KG1 (cell line): ENCODE results near the gene HTRA1.

Experiments used
- DNase-seq: peaks from one replicate; lab custom pipeline; 2025; lab: John Stamatoyannopoulos, UW

Gene HTRA1

GRCh38 chr10:122474131-122474818, 12.9 kb downstream of the HTRA1 start:
- DNase-seq, result no peak

DNA sequence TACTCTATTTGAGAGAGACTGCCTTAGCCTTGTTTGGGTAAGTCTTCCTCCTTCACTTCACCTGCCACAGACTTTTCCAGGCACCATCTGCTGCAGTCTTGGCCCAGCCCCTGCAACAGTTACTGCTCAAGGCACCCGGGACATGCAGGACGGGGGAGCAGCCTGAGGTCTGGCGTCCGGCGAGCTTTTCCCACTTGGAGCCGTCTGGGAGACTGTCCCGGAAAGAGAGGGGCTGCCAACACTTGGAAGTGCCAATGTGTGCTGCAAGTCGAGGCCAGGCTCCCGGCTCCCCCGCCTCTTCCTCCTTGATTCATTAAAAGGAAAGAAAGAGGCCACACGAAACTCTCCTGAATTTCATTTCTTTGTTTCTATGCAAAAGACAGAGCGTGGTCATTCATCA, 13.7 kb downstream of the HTRA1 start:
- no peak for DNase-seq

DNA sequence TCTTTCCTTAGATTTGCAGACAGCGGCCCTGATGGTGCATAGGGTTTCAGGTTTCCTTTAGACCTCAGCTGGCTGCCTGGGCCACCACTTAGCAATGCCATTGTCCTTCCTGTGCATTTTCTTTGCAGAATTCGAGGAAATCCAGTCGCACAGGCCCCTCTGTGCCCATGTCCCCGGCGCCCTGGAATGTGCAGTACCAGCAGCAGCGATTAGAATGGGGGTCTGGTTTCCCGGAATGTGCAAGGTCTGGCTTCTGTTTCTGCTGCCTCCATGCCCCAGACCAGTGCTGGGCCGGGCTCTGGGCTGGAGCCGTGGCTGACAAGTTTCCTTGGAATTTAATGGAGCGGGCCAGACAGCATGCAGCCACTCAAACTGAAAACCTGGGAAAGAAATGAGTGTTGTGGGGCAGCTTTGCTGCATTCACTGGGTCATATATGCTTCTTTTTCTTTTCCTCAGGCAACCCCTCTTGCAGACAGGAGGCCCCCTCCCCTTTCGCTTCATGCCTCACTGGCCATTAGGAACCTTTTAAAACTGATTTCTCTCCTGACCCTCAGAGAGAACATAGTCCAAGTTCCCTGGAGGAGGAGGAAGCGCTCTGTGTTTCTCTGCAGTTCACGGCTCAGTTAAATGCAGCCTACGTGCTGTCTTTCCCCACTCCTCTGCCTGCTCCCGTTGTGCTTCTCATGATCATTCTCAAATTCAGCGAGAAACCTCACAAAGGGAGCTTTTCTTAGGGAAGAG, 14.4 kb downstream of the HTRA1 start:
- DNase-seq, result no peak

GRCh38 chr10:122476333-122476695, 15.0 kb downstream of the HTRA1 start:
- DNase-seq, result no peak

DNA sequence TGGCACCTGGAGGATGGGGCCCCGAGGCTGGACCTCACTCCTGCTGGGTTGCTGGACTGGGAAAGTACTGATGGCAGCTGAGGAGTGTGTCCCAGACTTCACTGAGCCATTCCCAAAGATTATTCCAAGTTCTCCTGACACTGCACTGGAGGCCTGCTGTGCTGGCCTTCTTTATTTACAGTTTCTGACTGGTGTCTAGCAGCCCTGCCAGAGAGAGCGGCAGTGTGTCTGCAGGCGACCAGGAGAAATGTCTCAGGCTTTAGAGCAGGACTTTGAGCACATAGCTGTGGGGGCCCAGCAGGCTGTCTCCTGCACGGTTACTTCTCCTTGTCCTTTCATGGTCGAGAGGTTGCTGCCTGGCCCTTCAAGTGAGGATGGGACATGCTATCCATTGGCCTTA, 16.1 kb downstream of the HTRA1 start:
- DNase-seq, result no peak

DNA sequence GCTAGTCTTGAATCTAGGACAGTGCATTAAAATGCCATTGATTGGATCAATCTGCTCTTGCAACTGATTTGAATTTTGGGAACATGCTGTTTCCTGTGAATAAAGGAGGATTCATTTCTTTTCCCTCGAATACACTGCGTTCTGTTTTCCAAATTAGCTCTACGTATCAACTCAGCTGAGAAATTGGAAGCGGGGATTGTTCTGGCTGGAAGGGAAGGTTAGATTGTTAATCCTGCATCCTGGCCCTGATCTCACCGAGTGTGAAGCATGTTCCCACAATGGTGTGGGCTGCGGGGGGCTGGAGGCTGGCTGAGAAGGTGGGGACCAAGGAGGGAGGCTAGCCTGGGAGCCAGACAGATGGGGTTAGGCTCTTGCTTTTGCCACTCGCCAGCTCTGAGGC, 17.6 kb downstream of the HTRA1 start:
- no peak for DNase-seq

GRCh38 chr10:122480146-122480833, 18.9 kb downstream of the HTRA1 start:
- no peak for DNase-seq

- no peak for DNase-seq
Measured at GRCh38 chr10:122481296-122482056, 20.1 kb downstream of the HTRA1 start.

- no peak for DNase-seq
Measured at GRCh38 chr10:122484276-122485060, 23.1 kb downstream of the HTRA1 start.

GRCh38 chr10:122485670-122486069, 24.3 kb downstream of the HTRA1 start:
- no peak for DNase-seq

- no peak for DNase-seq
Measured at GRCh38 chr10:122486406-122487080, 25.2 kb downstream of the HTRA1 start.

- DNase-seq, result no peak
Measured at GRCh38 chr10:122487174-122487765, 25.9 kb downstream of the HTRA1 start.

DNA sequence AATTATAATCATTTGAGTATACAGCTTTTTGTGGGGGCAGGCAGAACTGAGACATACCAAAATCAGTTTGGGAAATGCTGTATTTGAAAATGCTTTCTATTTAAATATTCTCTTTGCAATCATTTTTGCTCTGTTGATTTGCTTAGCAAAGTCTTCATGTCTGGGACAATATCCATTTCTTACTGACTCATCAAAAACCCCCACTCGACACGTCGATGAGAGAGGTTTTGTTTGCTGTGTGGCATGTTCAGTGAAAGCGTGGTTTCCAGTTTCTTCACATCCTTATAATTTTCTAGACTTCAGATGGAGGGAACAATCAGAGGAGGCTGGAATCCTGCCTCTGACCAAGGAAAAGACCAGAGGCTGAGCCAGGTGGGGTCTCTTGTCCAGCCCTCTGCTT, 28.9 kb downstream of the HTRA1 start:
- no peak for DNase-seq

DNA sequence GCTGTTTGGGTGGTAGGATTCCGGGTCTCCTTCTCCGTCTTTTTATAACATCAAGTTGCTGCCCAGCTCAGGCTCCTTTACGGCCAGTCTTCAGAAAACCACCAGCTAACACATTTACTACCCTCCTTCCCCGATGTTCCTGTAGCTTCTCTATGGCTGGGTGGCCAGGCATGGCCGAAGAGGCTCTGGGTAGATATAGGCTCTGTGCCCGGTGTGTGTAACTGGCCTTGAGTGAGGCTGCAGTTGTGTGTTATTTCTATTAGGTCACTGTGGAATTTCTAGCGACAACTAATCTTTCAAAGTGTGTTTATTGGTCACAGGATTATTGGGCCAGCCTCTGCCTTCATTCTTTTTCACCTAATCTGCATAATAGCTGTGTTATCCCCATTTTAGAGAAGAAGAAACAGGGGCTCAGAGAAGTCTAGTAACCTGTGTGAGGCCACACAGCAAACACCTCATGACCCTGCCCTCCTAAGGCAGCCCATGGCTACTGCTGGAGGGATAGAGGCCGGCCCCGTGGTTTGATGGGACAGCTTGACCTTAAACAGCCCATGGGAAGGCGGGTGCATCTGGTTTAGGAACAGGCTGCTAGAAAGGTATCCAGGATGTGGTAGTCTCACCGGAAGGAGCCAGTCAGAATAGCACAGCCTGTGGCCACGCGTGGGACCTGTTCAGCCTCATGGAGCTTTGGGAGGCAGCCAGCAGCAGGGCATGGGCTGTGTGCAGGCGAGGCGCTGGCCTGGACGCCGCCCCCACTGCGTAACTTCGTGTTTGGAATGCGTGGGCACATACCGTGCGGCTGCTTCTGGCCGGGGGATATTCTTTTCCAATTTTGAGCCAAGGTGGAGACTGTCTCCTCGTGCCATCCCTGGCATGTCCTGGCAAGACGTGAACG, 29.7 kb downstream of the HTRA1 start:
- DNase-seq, result no peak

- no peak for DNase-seq
Measured at GRCh38 chr10:122492006-122492405, 30.7 kb downstream of the HTRA1 start.

GRCh38 chr10:122492999-122493481, 31.7 kb downstream of the HTRA1 start:
- no peak for DNase-seq

GRCh38 chr10:122493761-122494160, 32.4 kb downstream of the HTRA1 start:
- DNase-seq, result no peak

DNA sequence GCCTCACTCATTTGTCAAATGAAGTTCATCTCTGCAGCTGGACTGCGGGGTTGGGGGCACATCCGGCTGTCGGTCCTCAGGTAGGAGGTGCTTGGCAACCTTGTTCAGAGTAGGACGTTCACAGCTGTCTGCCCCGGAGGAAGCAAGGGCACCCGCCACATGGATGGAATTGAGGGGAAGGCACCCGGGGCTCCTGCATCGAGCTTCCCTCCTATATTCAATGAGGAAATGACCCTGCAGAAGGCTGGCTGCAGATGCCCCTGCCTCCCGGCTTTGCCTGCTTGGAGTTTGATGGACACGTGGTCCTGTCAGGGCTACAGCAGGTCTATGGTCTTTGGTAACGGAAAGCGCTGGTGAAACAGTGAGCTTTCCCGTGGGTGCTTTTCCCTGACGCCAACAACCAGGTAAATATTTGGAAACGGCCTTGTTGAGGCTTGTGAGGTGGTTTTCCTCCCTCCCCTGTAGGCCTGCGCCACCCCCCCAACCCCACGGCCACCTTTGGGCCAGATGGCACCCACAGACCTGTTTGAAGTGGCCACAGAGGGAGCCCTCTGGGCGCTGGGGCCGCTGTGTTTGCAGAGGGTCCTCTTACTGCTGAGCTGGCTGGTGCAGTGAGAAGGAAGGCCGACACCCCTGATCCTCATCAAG, 32.9 kb downstream of the HTRA1 start:
- DNase-seq, result no peak

- no peak for DNase-seq
Measured at GRCh38 chr10:122494833-122495232, 33.5 kb downstream of the HTRA1 start.
